Activated naive CD4-positive, alpha-beta T cell treated with anti-CD3 and anti-CD28 coated beads, Interleukin-2, amount 50 U/mL, for 24 hours (primary cell): ENCODE data around the gene TBX6.

ENCODE experiments used
- H3K27ac Mint-ChIP-seq: one replicate; pipeline ENCODE4 v1.8.0; 2021; ENCODE audit warnings: mild to moderate bottlenecking, mixed read lengths
- H3K27me3 Mint-ChIP-seq: one replicate; pipeline ENCODE4 v1.8.0; 2021; ENCODE audit warnings: mixed read lengths
- H3K36me3 Mint-ChIP-seq: one replicate; pipeline ENCODE4 v1.8.0; 2021; ENCODE audit warnings: mixed read lengths
- H3K4me1 Mint-ChIP-seq: one replicate; pipeline ENCODE4 v1.8.0; 2021; ENCODE audit warnings: mixed read lengths
- H3K4me3 Mint-ChIP-seq: one replicate; pipeline ENCODE4 v1.8.0; 2021; ENCODE audit warnings: mild to moderate bottlenecking, mixed read lengths
- H3K9me3 Mint-ChIP-seq: one replicate; pipeline ENCODE4 v1.8.0; 2021; ENCODE audit warnings: mixed read lengths

Gene TBX6

GRCh38 chr16:30065943-30066760 is 25.6 kb downstream of the TBX6 start:
- Mint-ChIP-seq H3K27me3 (no peaks in the 10 kb centered on the region), H3K9me3 (no peaks in the 10 kb centered on the region), H3K4me3 (peak overlapping the region; percentile 100), H3K27ac (peak overlapping the region; percentile 94), H3K4me1 (peaks cover 34% of the 10 kb centered on the region), H3K36me3 (peaks cover 10% of the 10 kb centered on the region)

GRCh38 chr16:30065102-30065942 is 26.4 kb downstream of the TBX6 start, which contains the start of gene ALDOA:
TSS of gene ALDOA (plus strand) at chr16:30065760. CDS start at chr16:30066898, 1,138 bp downstream.
- Mint-ChIP-seq H3K4me3 (peak within 1 kb of the TSS; percentile 100), H3K36me3 (peaks cover 10% of the 10 kb centered on the region), H3K27ac (peak within 1 kb of the TSS; percentile 97)

GRCh38 chr16:30064729-30065101 is 27.0 kb downstream of the TBX6 start:
- no peaks in the 10 kb centered on the region for H3K27me3 Mint-ChIP-seq
- no peaks in the 10 kb centered on the region for H3K9me3 Mint-ChIP-seq
- peaks cover 10% of the 10 kb centered on the region for H3K36me3 Mint-ChIP-seq
- peak overlapping the region; percentile 97 for H3K27ac Mint-ChIP-seq
- peak overlapping the region; percentile 100 for H3K4me3 Mint-ChIP-seq
- H3K4me1 Mint-ChIP-seq = peaks cover 33% of the 10 kb centered on the region

More at GRCh38 chr16:30065102-30065942, 26.4 kb downstream of the TBX6 start, which contains the start of gene ALDOA:
- H3K9me3 Mint-ChIP-seq = no peaks in the 10 kb centered on the region
- peaks cover 34% of the 10 kb centered on the region for H3K4me1 Mint-ChIP-seq
- H3K27me3 Mint-ChIP-seq = no peaks in the 10 kb centered on the region

- H3K4me1 Mint-ChIP-seq = peaks cover 27% of the 10 kb centered on the region
- peak overlapping the region; percentile 99 for H3K27ac Mint-ChIP-seq
- peaks cover 10% of the 10 kb centered on the region for H3K36me3 Mint-ChIP-seq
- peak overlapping the region; percentile 100 for H3K4me3 Mint-ChIP-seq
- no peaks in the 10 kb centered on the region for H3K27me3 Mint-ChIP-seq
- H3K9me3 Mint-ChIP-seq = no peaks in the 10 kb centered on the region
Observed at GRCh38 chr16:30063893-30064728, 27.6 kb downstream of the TBX6 start.

- peaks cover 20% of the 10 kb centered on the region for H3K4me1 Mint-ChIP-seq
- H3K27me3 Mint-ChIP-seq = no peaks in the 10 kb centered on the region
- H3K4me3 Mint-ChIP-seq = peak overlapping the region; percentile 100
- peak overlapping the region; percentile 99 for H3K27ac Mint-ChIP-seq
- H3K36me3 Mint-ChIP-seq = peaks cover 8% of the 10 kb centered on the region
- no peaks in the 10 kb centered on the region for H3K9me3 Mint-ChIP-seq
Observed at GRCh38 chr16:30063278-30063892, 28.3 kb downstream of the TBX6 start.

- no peaks in the 10 kb centered on the region for H3K27me3 Mint-ChIP-seq
- H3K4me1 Mint-ChIP-seq = peaks cover 6% of the 10 kb centered on the region
- no peaks in the 10 kb centered on the region for H3K9me3 Mint-ChIP-seq
- H3K27ac Mint-ChIP-seq = peak overlapping the region; percentile 70
- no peak overlapping the region for H3K4me3 Mint-ChIP-seq
- H3K36me3 Mint-ChIP-seq = no peaks in the 10 kb centered on the region
Observed at GRCh38 chr16:30060836-30061554, 30.7 kb downstream of the TBX6 start.

GRCh38 chr16:30060346-30060745 is 31.4 kb downstream of the TBX6 start:
- no peaks in the 10 kb centered on the region for H3K36me3 Mint-ChIP-seq
- H3K27me3 Mint-ChIP-seq = no peaks in the 10 kb centered on the region
- no peak overlapping the region for H3K27ac Mint-ChIP-seq
- no peaks in the 10 kb centered on the region for H3K9me3 Mint-ChIP-seq
- no peak overlapping the region for H3K4me3 Mint-ChIP-seq
- peaks cover 7% of the 10 kb centered on the region for H3K4me1 Mint-ChIP-seq

GRCh38 chr16:30054959-30055553 is 36.7 kb downstream of the TBX6 start:
- Mint-ChIP-seq H3K4me3 (peak overlapping the region; percentile 24), H3K36me3 (no peaks in the 10 kb centered on the region)

GRCh38 chr16:30054451-30054850 is 37.3 kb downstream of the TBX6 start:
- Mint-ChIP-seq H3K4me1 (peaks cover 22% of the 10 kb centered on the region), H3K4me3 (peak overlapping the region; percentile 51), H3K36me3 (no peaks in the 10 kb centered on the region), H3K9me3 (no peaks in the 10 kb centered on the region), H3K27me3 (no peaks in the 10 kb centered on the region), H3K27ac (peak overlapping the region; percentile 62)

More at GRCh38 chr16:30054959-30055553, 36.7 kb downstream of the TBX6 start:
- Mint-ChIP-seq H3K9me3 (no peaks in the 10 kb centered on the region), H3K4me1 (peaks cover 22% of the 10 kb centered on the region), H3K27me3 (no peaks in the 10 kb centered on the region), H3K27ac (no peak overlapping the region)

GRCh38 chr16:30053376-30054015 is 38.2 kb downstream of the TBX6 start:
- Mint-ChIP-seq H3K4me1 (peaks cover 22% of the 10 kb centered on the region), H3K27ac (no peak overlapping the region), H3K36me3 (no peaks in the 10 kb centered on the region), H3K4me3 (peak overlapping the region; percentile 73), H3K9me3 (no peaks in the 10 kb centered on the region), H3K27me3 (no peaks in the 10 kb centered on the region)

GRCh38 chr16:30052671-30053372 is 38.9 kb downstream of the TBX6 start:
- Mint-ChIP-seq H3K27me3 (no peaks in the 10 kb centered on the region), H3K4me3 (peak overlapping the region; percentile 90), H3K4me1 (peaks cover 22% of the 10 kb centered on the region), H3K36me3 (no peaks in the 10 kb centered on the region), H3K9me3 (no peaks in the 10 kb centered on the region), H3K27ac (peak overlapping the region; percentile 90)

- peaks cover 22% of the 10 kb centered on the region for H3K4me1 Mint-ChIP-seq
- no peaks in the 10 kb centered on the region for H3K27me3 Mint-ChIP-seq
- H3K9me3 Mint-ChIP-seq = no peaks in the 10 kb centered on the region
- H3K36me3 Mint-ChIP-seq = no peaks in the 10 kb centered on the region
- H3K4me3 Mint-ChIP-seq = peak overlapping the region; percentile 58
- H3K27ac Mint-ChIP-seq = peak overlapping the region; percentile 8
Observed at GRCh38 chr16:30051518-30051917, 40.2 kb downstream of the TBX6 start.

GRCh38 chr16:30049871-30050270 is 41.9 kb downstream of the TBX6 start:
- no peaks in the 10 kb centered on the region for H3K9me3 Mint-ChIP-seq
- H3K36me3 Mint-ChIP-seq = no peaks in the 10 kb centered on the region
- no peak overlapping the region for H3K27ac Mint-ChIP-seq
- H3K4me3 Mint-ChIP-seq = no peak overlapping the region
- no peaks in the 10 kb centered on the region for H3K27me3 Mint-ChIP-seq
- peaks cover 17% of the 10 kb centered on the region for H3K4me1 Mint-ChIP-seq
